Spleen (tissue), 7 donors: ENCODE results near the gene MMP15.

Source experiments
- POLR2A ChIP-seq, 3 donors: fragments of 450-650 bp; IDR thresholded peaks; one replicate each; pipeline ENCODE4 v1.5.1; 2017; ENCODE audit warnings: antibody characterized with exemption in 3 of 3, mild to moderate bottlenecking in 1 of 3
- POLR2AphosphoS5 ChIP-seq, 3 donors: sonication (generic); formaldehyde crosslinking; IDR thresholded peaks; one replicate each; pipeline ENCODE4 v1.5.1; 2017; ENCODE audit warnings: antibody characterized with exemption in 3 of 3
- TF ChIP-seq, protein P1 (sequence below), 11 experiments: fragments of 200-600 bp in 7 of 11; fragments of 450-650 bp in 4 of 11; sonication (generic) in 4 of 11; IDR thresholded peaks in 8 of 11; conservative IDR thresholded peaks in 3 of 11; 1 replicate in 7 of 11; 2 replicates in 4 of 11; pipeline versions ENCODE4 v1.4.0 to v1.8.0; 2016 to 2021; ENCODE audit warnings: antibody characterized with exemption in 11 of 11, inconsistent platforms in 4 of 11, mild to moderate bottlenecking in 1 of 11
- donor health status: DM: no; HTN: no; CAD: no; lungs with moderate emphysema.
- donor health status: DM: no; HTN: no; CAD: no.
- donor health status: DM: no; HTN: no; CAD: no.

DNA sequence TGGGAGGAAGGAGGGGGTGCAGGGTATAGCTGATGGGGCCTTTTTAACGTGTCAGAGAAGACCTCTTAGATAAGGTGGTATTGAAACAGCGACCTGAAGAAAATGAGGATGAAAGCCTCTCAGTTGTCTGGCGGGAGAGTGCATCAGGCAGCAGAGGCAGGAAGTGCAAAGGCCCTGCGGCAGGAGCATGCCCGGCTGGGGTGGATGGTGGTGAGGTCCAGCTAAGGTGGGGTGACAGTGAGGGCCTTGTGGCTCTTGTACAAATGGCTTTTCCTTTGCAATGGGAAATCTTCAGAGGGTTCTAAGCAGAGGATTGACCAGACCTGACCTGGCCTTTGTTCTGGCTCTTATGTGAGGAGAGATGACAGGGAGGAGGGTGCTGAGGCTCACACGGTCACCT is 11.4 kb downstream of the MMP15 start:
- TF ChIP-seq, protein P1, sequence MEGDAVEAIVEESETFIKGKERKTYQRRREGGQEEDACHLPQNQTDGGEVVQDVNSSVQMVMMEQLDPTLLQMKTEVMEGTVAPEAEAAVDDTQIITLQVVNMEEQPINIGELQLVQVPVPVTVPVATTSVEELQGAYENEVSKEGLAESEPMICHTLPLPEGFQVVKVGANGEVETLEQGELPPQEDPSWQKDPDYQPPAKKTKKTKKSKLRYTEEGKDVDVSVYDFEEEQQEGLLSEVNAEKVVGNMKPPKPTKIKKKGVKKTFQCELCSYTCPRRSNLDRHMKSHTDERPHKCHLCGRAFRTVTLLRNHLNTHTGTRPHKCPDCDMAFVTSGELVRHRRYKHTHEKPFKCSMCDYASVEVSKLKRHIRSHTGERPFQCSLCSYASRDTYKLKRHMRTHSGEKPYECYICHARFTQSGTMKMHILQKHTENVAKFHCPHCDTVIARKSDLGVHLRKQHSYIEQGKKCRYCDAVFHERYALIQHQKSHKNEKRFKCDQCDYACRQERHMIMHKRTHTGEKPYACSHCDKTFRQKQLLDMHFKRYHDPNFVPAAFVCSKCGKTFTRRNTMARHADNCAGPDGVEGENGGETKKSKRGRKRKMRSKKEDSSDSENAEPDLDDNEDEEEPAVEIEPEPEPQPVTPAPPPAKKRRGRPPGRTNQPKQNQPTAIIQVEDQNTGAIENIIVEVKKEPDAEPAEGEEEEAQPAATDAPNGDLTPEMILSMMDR (IDR thresholded peaks at IDR 0.05 in 8 of 11, conservative IDR thresholded peaks at IDR 0.05 in 3 of 11) = no peak
- TF ChIP-seq POLR2AphosphoS5 (IDR thresholded peaks at IDR 0.05) (no peak), POLR2A (IDR thresholded peaks at IDR 0.05) (no peak)
